Activated CD4-positive, alpha-beta T cell treated with anti-CD3 and anti-CD28 coated beads, Interleukin-2, amount 50 U/mL, for 4 hours (primary cell): ENCODE data around the gene HENMT1.
"Not testable (repeated sequence)": the region's sequence is repeated elsewhere in the genome, so short reads cannot be mapped to it uniquely, and the experiment has no call there.

Experiments used
- DNase-seq, 2 experiments: peaks; one replicate each; pipeline ENCODE4 v3.0.0-alpha.2; 2020

The HENMT1 gene

GRCh38 chr1:108670131-108670773 is 9.4 kb upstream of the HENMT1 start:
- DNase-seq = no peak

GRCh38 chr1:108669679-108670078 is 8.8 kb upstream of the HENMT1 start:
- no peak for DNase-seq

GRCh38 chr1:108668777-108669176 is 7.9 kb upstream of the HENMT1 start:
- DNase-seq = no peak

- DNase-seq = not testable (repeated sequence)
Observed at GRCh38 chr1:108667422-108667821, 6.5 kb upstream of the HENMT1 start.

- no peak for DNase-seq
Observed at GRCh38 chr1:108665771-108666170, 4.9 kb upstream of the HENMT1 start.

GRCh38 chr1:108665067-108665466 is 4.2 kb upstream of the HENMT1 start:
- no peak for DNase-seq

GRCh38 chr1:108664481-108664880 is 3.6 kb upstream of the HENMT1 start:
- DNase-seq = no peak

GRCh38 chr1:108663074-108663473 is 2.2 kb upstream of the HENMT1 start:
- no peak for DNase-seq

- no peak for DNase-seq
Observed at GRCh38 chr1:108657356-108658080, 3.4 kb downstream of the HENMT1 start.

- DNase-seq = no peak
Observed at GRCh38 chr1:108653431-108654105, 7.3 kb downstream of the HENMT1 start.

GRCh38 chr1:108646648-108647269 is 14.1 kb downstream of the HENMT1 start:
- peak; percentile 70 to 71 for DNase-seq

GRCh38 chr1:108646265-108646647 is 14.6 kb downstream of the HENMT1 start:
- no peak for DNase-seq

- DNase-seq = no peak
Observed at GRCh38 chr1:108645564-108646184, 15.2 kb downstream of the HENMT1 start.

- peak in 1 of 2 experiments; percentile 18 for DNase-seq
Observed at GRCh38 chr1:108644984-108645383, 15.9 kb downstream of the HENMT1 start.

- DNase-seq = peak; percentile 35 to 43
Observed at GRCh38 chr1:108643492-108644335, 17.2 kb downstream of the HENMT1 start.

- not testable (repeated sequence) for DNase-seq
Observed at GRCh38 chr1:108640863-108641262, 20.0 kb downstream of the HENMT1 start.

GRCh38 chr1:108639899-108640560 is 20.9 kb downstream of the HENMT1 start:
- peak; percentile 39 to 42 for DNase-seq

GRCh38 chr1:108636876-108637275 is 24.0 kb downstream of the HENMT1 start:
- DNase-seq = no peak

- DNase-seq = no peak
Observed at GRCh38 chr1:108634521-108634920, 26.4 kb downstream of the HENMT1 start.

GRCh38 chr1:108628665-108629064 is 32.2 kb downstream of the HENMT1 start:
- no peak for DNase-seq

- DNase-seq = no peak
Observed at GRCh38 chr1:108627951-108628350, 32.9 kb downstream of the HENMT1 start.

- no peak for DNase-seq
Observed at GRCh38 chr1:108627256-108627655, 33.6 kb downstream of the HENMT1 start.
